CD4-positive, alpha-beta T cell treated with Interleukin-10 for 1 hour (primary cell): ENCODE data around the gene ZNF724.
"Not testable (repeated sequence)": the region's sequence is repeated elsewhere in the genome, so short reads cannot be mapped to it uniquely, and the experiment has no call there.

Experiments
- DNase-seq: peaks from one replicate; pipeline ENCODE4 v3.0.0-alpha.2; 2020

ZNF724 gene

GRCh38 chr19:23249911-23250649 lies at the start of gene ZNF724:
ZNF724 (minus strand) TSS chr19:23250394; CDS start chr19:23250242, 152 bp downstream.
- DNase-seq = peak; percentile 93

GRCh38 chr19:23294141-23294540 lies 43.9 kb upstream of the ZNF724 start:
- DNase-seq = no peak

DNA sequence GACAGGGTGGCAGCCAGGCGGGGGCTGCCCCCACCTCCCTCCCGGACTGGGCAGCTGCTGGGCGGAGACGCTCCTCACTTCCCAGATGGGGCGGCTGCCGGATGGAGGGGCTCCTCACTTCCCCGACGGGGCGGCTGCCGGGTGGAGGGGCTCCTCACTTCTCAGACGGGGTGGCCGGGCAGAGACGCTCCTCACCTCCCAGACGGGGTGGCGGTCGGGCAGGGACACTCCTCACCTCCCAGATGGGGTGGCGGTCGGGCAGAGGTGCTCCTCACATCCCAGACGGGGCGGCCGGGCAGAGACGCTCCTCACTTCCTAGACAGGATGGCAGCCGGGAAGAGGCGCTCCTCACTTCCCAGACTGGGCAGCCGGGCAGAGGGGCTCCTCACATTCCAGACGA lies 39.8 kb upstream of the ZNF724 start:
- not testable (repeated sequence) for DNase-seq

DNA sequence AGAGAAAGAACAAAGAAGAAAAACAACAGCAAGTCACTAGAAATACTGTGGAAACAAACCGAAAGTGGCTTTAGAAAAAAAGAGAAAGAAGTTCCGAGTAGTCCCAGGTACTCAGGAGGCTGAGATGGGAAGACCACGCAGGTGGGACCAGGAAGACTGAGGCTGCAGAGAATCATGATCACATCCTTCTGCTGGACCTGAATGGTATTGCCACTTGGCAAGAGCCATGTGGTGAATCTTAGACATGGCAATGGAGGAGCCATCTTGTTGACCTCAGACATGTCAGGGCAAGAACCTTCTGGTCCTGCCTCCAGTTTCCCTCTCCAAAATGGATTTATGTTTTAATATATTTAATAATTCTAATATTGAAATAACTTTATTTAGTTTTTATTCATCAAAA lies 37.4 kb upstream of the ZNF724 start:
- DNase-seq = no peak

DNA sequence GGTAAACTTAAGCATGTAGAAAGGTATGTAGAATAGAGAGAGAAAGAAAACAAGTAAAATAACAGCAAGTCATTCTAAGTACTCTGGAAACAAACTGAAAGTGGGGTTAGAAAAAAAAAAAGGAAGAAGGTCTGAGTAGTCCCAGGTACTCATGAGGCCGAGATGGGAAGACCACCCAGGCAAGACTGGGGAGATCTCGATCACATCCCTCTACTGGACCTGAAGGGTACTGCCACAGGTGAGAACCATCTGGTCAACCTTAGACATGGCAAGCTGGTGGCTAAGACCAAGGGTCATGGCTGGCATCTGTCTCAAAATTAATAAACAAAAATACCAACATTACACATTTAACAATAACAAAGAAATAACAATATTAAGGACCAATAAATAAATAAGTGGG lies 36.3 kb upstream of the ZNF724 start:
- peak; percentile 18 for DNase-seq

GRCh38 chr19:23285948-23286347 lies 35.8 kb upstream of the ZNF724 start:
- no peak for DNase-seq

GRCh38 chr19:23285326-23285725 lies 35.1 kb upstream of the ZNF724 start:
- DNase-seq = not testable (repeated sequence)

DNA sequence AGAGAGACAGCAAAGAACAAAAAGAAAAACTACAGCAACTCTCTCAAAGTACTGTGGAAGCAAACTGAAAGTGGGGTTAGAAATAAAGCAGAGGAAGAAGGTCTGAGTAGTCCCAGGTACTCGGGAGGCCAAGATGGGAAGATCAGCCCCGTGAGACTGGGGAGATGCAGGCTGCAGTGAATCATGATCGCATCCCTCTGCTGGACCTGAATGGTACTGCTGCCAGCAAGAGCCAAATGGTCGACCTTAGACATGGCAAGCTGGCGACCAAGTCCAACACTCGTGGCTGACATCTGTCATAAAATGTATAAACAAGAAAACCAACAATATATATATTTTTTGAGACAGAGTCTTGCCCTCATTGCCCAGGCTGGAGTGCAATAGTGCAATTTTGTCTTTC lies 33.7 kb upstream of the ZNF724 start:
- DNase-seq = peak; percentile 73

DNA sequence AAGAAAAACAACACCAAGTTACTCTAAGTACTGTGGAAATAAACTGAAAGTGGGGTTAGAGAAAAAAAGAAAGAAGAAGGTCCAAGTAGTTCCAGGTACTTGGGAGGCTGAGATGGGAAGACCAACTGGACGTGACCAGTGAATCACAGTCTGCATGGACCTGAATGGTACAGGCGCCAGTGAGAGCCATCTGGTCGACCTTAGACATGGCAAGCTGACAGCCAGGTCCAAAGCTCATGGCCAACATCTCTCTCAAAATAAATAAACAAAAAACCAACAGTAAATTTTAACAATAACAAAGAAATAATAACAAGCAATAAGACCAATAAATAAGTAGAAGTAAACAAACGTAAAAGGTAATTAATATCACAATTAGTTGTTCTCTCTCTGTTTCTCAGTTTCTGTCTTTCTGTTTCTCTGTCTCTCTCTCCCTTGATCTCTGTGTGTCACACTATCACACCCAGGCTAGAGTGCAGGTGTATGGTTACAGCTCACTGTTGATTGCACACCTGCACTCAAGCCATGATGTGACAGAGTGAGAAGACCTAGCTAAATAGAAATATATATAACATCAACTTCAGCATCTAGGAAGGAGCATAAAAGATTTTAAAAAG lies 31.6 kb upstream of the ZNF724 start:
- DNase-seq = no peak

- not testable (repeated sequence) for DNase-seq
Observed at GRCh38 chr19:23278118-23278517, 27.9 kb upstream of the ZNF724 start.

- DNase-seq = peak; percentile 93
Observed at GRCh38 chr19:23273590-23274412, 23.6 kb upstream of the ZNF724 start.

GRCh38 chr19:23273022-23273589 lies 22.9 kb upstream of the ZNF724 start:
- peak; percentile 28 for DNase-seq

DNA sequence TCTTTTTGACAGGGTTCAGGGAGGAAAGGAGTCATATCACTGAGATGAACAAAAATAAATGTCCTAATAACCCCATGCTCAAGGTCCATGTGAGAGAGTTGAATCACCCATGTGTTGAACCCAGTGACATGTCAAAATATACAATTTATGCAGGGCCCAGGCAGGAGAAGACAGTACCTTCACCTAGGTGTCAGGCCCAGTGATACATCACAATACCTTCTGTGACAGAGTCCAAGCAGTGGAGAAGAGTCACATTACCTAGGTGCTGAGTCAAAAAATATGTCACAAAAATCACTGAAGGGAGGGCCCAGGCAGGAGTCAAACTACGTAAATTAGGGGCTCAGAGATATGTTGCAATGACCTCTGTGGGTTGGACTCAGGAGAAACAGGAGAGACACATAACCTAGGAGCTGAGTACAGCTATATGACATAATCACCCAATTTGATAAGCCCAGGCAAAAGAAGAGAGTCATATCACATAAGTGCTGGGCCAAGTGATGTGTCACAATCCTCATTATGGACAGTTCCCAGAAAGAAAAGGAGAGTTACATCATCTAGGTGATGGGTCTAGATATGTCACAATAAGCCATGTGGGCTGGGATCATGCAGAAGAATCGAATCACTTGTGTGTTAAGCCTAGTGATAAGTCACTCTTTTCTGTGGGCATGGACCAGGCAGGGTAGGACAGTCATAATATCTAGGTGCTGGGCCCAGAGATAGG lies 13.8 kb upstream of the ZNF724 start:
- DNase-seq = no peak

DNA sequence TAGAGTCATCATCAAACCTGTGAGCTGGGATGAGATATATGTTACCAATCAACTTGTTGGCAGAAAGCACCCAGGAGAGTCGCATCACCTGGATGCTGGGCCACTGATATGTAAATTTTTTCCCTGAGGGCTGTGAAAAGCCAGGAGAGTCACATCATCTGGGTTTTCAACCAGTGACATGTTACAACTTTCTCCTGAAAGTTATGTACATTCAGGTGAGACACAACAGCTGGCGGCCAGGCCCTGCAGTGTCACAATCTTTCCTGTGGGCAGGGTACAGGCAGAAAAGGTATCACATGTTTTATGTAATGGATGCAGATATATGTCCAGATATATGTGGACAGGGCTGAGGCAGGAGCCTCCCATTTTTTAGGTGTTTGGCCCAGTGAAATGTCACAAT lies 13.2 kb upstream of the ZNF724 start:
- DNase-seq = no peak

DNA sequence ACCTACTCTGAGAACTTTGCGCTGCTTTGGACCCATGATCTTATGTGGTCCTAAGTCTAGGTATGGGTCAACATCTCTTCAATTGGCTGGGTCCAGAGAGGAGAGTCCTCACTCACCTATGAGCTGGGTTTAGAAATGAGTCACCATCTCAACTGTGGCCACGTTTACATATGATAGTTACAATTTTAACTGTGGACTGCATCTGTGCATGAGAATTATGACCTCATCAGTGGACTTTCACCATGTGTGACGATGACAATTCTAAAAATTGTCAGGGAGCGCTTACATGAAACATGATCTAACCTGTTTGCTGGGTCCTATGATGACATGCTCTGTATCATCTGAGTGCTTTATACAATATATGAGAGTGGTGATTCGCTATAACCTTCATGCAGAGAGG lies 12.7 kb upstream of the ZNF724 start:
- no peak for DNase-seq

DNA sequence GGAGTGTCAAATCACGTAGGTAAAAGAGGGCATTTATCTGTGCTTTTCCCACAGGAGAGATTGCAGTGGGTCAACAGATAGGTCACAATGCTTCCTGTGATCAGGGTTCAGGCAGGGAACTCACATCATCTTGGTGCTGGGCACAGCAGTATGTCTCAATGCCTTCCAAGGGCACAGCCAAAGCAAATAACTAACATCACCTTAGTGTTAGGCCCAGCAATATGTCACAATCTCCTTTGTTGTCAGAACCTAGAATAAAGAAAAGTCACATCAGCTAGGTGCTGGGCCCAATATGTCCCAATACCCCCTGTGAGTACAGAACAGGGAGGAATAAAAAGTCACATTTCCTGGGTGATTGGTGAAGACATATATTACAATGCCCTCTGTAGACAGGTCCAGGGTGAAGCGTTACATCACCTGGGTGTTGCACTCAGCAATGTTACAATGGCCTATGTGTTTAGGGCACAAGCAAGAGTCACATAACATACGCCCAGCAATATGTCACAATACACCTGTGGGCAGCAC lies 11.4 kb upstream of the ZNF724 start:
- DNase-seq = no peak

DNA sequence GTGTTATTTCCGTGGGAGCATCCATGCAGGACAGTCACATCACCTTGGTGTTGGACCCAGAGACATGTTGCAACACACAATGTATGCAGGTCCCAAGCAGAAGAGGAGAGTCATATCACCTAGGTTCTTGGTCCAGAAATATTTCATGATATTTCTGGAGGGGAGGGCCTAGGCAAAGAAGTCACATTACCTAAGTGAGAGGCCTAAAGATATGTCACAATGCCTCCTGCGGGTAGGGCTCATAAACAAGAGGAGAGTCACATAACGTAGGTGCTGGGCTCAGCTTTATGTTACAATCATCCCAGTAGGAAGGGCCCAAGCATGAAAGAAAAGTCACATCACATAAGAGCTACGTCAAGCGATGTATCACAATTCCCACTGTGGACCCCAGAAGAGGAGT lies 10.8 kb upstream of the ZNF724 start:
- DNase-seq = no peak

GRCh38 chr19:23259961-23260360 lies 9.8 kb upstream of the ZNF724 start:
- DNase-seq = no peak

DNA sequence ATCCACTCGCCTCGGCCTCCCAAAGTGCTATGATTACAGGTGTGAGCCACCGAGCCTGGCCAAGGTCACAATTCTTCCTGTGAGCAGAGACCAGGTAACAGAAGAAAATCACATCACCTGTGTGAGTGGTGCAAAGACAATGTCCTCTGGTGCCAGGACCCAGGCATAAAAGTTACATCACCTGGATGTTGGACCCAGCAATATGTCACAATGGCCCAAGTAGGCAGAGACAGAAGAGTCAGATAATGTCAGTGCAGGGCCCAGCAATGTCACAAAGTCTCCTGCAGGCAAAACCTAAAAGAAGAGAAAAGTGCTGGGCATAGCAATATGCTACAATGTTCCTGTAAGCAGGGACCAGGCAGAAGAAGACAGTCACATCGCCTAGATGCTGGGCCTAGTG lies 5.5 kb upstream of the ZNF724 start:
- no peak for DNase-seq

DNA sequence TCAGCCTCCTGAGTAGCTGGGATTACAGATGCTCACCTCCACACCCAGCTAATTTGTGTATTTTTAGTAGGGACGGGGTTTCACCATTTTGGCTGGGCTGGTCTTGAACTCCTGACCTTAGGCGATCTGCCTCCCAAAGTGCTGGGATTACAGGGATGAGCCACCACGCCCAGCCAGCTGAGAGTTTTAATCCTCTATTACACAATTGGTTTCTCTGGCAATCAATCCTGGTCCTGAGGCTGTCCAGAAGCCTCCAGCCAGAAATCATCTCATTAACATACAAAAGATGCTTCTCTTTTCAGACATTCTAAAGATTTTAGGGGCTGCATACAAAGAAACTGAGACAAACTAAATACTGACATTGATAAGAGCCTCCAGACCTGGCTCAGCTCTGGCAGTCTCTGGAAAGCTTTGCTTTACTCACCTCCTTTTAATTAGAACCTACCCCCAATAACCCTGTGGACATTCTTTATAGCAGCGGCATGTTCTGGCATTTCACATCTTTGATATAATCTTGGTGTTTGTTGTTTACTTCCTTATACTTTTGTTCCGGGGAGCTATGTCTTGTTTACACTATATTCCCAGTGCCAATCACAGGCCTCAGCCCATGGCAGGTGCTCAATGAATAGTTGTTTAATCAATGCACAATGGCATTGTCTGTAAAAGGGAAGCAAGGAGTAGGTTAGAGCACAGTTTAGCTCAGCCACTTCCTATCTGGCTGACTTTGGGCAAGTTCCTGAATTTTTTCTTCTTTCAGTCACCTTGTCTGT lies 4.1 kb upstream of the ZNF724 start:
- DNase-seq = no peak

DNA sequence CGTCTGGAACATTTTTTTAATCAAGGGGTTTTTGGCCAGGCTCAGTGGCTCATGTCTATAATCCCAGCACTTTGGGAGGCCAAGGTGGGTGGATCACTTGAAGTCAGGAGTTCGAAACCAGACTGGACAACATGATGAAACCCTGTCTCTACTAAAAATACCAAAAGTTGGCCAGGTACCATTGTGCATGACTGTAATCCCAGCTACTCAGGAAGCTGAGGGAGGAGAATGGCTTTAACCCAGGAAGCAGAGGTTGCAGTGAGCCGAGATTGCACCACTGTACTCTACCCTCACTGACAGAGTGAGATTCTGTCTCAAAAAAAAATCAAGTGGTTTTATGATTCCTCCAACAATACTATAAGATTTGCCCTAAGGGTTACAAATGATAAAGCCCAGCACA lies 3.1 kb upstream of the ZNF724 start:
- DNase-seq = not testable (repeated sequence)

DNA sequence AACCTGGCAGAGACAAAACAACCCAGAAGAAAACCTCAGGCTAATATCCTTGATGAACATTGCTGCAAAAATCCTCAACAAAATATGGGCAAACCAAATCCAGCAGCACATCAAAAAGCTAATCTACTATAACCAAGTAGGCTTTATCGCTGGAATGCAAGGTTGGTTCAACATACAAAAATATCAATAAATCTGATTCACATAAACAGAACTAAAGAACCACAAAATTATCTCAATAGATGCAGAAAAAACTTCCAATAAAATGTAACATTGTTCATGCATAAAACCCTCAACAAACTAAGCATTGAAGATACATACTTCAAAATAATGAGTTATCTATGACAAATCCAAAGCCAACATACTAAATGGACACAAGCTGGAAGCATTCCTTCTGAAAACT lies 8.8 kb downstream of the ZNF724 start:
- DNase-seq = no peak
